IMR-90 (cell line): Measurements from ENCODE around the gene BCL2L12.

Experiments used
- MXI1 ChIP-seq: IDR thresholded peaks from 2 replicates; pipeline ENCODE4 v1.6.1; 2012; ENCODE audit warnings: low read depth, mild to moderate bottlenecking, low read length, moderate library complexity, borderline replicate concordance
- POLR2A ChIP-seq: IDR thresholded peaks from 2 replicates; pipeline ENCODE4 v1.6.1; 2012; ENCODE audit warnings: mild to moderate bottlenecking, low read depth, low read length
- RAD21 ChIP-seq: IDR thresholded peaks from 2 replicates; pipeline ENCODE4 v1.6.1; 2012; ENCODE audit warnings: low read length, improper control_type of control experiment
- TF ChIP-seq, protein P1 (sequence below): conservative IDR thresholded peaks from 2 replicates; pipeline ENCODE4 v1.5.1; 2012; ENCODE audit warnings: mild to moderate bottlenecking, low read depth, low read length, improper control_type of control experiment
- TF ChIP-seq, protein P2 (sequence below): fragments of 150-350 bp; IDR thresholded peaks from 2 replicates; pipeline ENCODE4 v1.6.1; 2017; ENCODE audit warnings: mild to moderate bottlenecking, antibody characterized with exemption, low read length, low read depth

DNA sequence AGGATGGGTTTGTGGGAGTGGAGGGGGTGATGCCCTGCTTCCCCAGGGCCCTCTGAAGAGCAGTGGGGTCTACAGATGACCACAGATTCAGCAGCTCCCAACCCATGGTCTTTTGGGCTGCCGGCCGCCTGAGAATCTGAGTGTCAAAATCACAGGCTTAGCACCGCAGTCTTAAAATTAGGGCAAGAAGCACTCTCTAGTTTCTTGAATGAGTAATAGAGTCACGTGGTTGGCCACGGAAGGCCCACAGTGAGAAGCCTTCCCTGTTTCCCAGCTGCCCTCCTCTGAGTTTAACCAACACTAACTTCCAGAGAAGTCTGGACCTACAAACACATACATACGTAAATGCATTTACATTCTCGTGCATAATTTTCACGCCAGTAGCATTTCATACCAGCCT, 16.5 kb downstream of the BCL2L12 start:
- TF ChIP-seq, protein P1, sequence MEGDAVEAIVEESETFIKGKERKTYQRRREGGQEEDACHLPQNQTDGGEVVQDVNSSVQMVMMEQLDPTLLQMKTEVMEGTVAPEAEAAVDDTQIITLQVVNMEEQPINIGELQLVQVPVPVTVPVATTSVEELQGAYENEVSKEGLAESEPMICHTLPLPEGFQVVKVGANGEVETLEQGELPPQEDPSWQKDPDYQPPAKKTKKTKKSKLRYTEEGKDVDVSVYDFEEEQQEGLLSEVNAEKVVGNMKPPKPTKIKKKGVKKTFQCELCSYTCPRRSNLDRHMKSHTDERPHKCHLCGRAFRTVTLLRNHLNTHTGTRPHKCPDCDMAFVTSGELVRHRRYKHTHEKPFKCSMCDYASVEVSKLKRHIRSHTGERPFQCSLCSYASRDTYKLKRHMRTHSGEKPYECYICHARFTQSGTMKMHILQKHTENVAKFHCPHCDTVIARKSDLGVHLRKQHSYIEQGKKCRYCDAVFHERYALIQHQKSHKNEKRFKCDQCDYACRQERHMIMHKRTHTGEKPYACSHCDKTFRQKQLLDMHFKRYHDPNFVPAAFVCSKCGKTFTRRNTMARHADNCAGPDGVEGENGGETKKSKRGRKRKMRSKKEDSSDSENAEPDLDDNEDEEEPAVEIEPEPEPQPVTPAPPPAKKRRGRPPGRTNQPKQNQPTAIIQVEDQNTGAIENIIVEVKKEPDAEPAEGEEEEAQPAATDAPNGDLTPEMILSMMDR, result no peak
- TF ChIP-seq MXI1 (no peak), RAD21 (no peak), POLR2A (no peak)
- TF ChIP-seq, protein P2, sequence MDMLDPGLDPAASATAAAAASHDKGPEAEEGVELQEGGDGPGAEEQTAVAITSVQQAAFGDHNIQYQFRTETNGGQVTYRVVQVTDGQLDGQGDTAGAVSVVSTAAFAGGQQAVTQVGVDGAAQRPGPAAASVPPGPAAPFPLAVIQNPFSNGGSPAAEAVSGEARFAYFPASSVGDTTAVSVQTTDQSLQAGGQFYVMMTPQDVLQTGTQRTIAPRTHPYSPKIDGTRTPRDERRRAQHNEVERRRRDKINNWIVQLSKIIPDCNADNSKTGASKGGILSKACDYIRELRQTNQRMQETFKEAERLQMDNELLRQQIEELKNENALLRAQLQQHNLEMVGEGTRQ, result no peak
